HepG2 (cell line): ENCODE results near the gene PTPRH. TPM values are rescaled to one million over a fixed set of nuclear protein-coding genes. Genes with fewer than 3 reads are reported as not detected.
A peak's percentile ranks its signal among the peaks of the same experiment; 100 is the strongest.

Source experiments
- AHR ChIP-seq: IDR thresholded peaks from 2 replicates; pipeline ENCODE4 v1.6.1; 2018; ENCODE audit warnings: missing genetic modification reagents, missing compliant biosample characterization
- EEA1 ChIP-seq: sonication (generic); formaldehyde crosslinking; IDR thresholded peaks from 2 replicates; pipeline ENCODE4 v1.5.1; 2020; ENCODE audit warnings: mild to moderate bottlenecking, missing genetic modification reagents, borderline replicate concordance
- EHMT2 ChIP-seq: fragments of 200-600 bp; sonication (generic); IDR thresholded peaks from 2 replicates; pipeline ENCODE4 v1.7.0; 2017; ENCODE audit warnings: antibody characterized with exemption, low read depth, low read length, borderline replicate concordance
- GMEB2 ChIP-seq: IDR thresholded peaks from 2 replicates; pipeline ENCODE4 v1.6.1; 2016; ENCODE audit warnings: missing biosample characterization, missing genetic modification reagents, low read depth
- KLF12 ChIP-seq: sonication (generic); formaldehyde crosslinking; IDR thresholded peaks from 2 replicates; pipeline ENCODE4 v1.4.0; 2020; ENCODE audit warnings: missing genetic modification reagents, borderline replicate concordance
- LCORL ChIP-seq, 2 experiments: fragments of 450-650 bp in 1 of 2; sonication (generic) in 1 of 2; formaldehyde crosslinking in 1 of 2; IDR thresholded peaks; 2 replicates each; pipeline versions ENCODE4 v1.5.0 to v1.6.1; 2017 to 2020; ENCODE audit warnings: antibody characterized with exemption in 1 of 2, missing genetic modification reagents in 1 of 2
- MATR3 ChIP-seq: sonication (generic); formaldehyde crosslinking; IDR thresholded peaks from 2 replicates; pipeline ENCODE4 v1.4.0; 2020; ENCODE audit warnings: missing genetic modification reagents
- NR3C1 ChIP-seq: sonication (generic); formaldehyde crosslinking; IDR thresholded peaks from 2 replicates; pipeline ENCODE4 v1.4.0; 2020; ENCODE audit warnings: missing genetic modification reagents
- RCOR2 ChIP-seq: IDR thresholded peaks from 2 replicates; pipeline ENCODE4 v1.6.1; 2016; ENCODE audit warnings: missing biosample characterization, missing genetic modification reagents
- RFX5 ChIP-seq: IDR thresholded peaks from 2 replicates; pipeline ENCODE4 v1.6.1; 2011; ENCODE audit warnings: low read depth, low read length, improper control_type of control experiment
- SIN3B ChIP-seq: fragments of 150-350 bp; IDR thresholded peaks from 2 replicates; pipeline ENCODE4 v1.6.1; 2014; ENCODE audit warnings: low read length
- SRY ChIP-seq: sonication (generic); formaldehyde crosslinking; IDR thresholded peaks from 2 replicates; pipeline ENCODE4 v1.8.0; 2022; ENCODE audit warnings: mild to moderate bottlenecking, missing genetic modification reagents
- ZBTB26 ChIP-seq: IDR thresholded peaks from 2 replicates; pipeline ENCODE4 v1.6.1; 2016; ENCODE audit warnings: missing compliant biosample characterization, missing genetic modification reagents, borderline replicate concordance
- ZBTB38 ChIP-seq: sonication (generic); formaldehyde crosslinking; IDR thresholded peaks from 2 replicates; pipeline ENCODE4 v1.5.1; 2020; ENCODE audit warnings: mild to moderate bottlenecking, missing genetic modification reagents
- ZFP90 ChIP-seq: sonication (generic); formaldehyde crosslinking; IDR thresholded peaks from 2 replicates; pipeline ENCODE4 v1.8.0; 2022; ENCODE audit warnings: missing genetic modification reagents, mild to moderate bottlenecking, inconsistent platforms, borderline replicate concordance
- ZIK1 ChIP-seq: sonication (generic); formaldehyde crosslinking; IDR thresholded peaks from 2 replicates; pipeline ENCODE4 v1.5.0; 2020; ENCODE audit warnings: mild to moderate bottlenecking, low read depth, missing genetic modification reagents, borderline replicate concordance
- ZNF296 ChIP-seq: sonication (generic); formaldehyde crosslinking; conservative IDR thresholded peaks from 2 replicates; pipeline ENCODE4 v1.5.0; 2020; ENCODE audit warnings: mild to moderate bottlenecking, missing genetic modification reagents
- ZNF451 ChIP-seq: sonication (generic); formaldehyde crosslinking; IDR thresholded peaks from 2 replicates; pipeline ENCODE4 v1.5.0; 2020; ENCODE audit warnings: mild to moderate bottlenecking, missing genetic modification reagents
- ZNF614 ChIP-seq: IDR thresholded peaks from 2 replicates; pipeline ENCODE4 v1.6.1; 2018; ENCODE audit warnings: missing biosample characterization, missing genetic modification reagents, inconsistent platforms, borderline replicate concordance
- ZNF709 ChIP-seq: sonication (generic); formaldehyde crosslinking; IDR thresholded peaks from 2 replicates; pipeline ENCODE4 v1.5.0; 2020; ENCODE audit warnings: mild to moderate bottlenecking, missing genetic modification reagents
- ZNF770 ChIP-seq: sonication (generic); formaldehyde crosslinking; IDR thresholded peaks from 2 replicates; pipeline ENCODE4 v1.5.0; 2020; ENCODE audit warnings: mild to moderate bottlenecking, missing genetic modification reagents
- polyA plus RNA-seq, 8 experiments: library from polyadenylated mRNA; depleted of rRNA in 3 of 8; stranded (reverse) in 7 of 8; unstranded in 1 of 8; fragments of >200 nt; fragmentation: Illumina TruSeq in 4 of 8; extraction: Trizol in 4 of 8; gene quantifications; 2 replicates each; pipeline versions ENCODE4 v1.2.1 to v1.2.3, GENCODE V29; 2011 to 2016; ENCODE audit warnings: low read depth in 4 of 8, missing spikeins in 1 of 8, mixed read lengths in 1 of 8; ENCODE audit not compliant: insufficient read depth in 1 of 8
- total RNA-seq, 5 experiments: library from RNA; depleted of rRNA; stranded (reverse); fragments of >200 nt; fragmentation: Illumina TruSeq; extraction: Trizol; gene quantifications; 2 replicates each; pipeline ENCODE4 v1.2.3, GENCODE V29; 2016; ENCODE audit warnings: low read depth in 1 of 5

PTPRH gene
- total and polyA plus RNA-seq, 2 of the 13 experiments (the other 11 are each of a cell fraction or from before 2014, with no cell fraction given), result 14.7 to 125 TPM

- no peak for TF ChIP-seq ZNF770
- TF ChIP-seq RFX5, result no peak
- TF ChIP-seq ZIK1 (CRISPR knock-in tag), result no peak
- TF ChIP-seq KLF12, result no peak
- TF ChIP-seq SIN3B, result no peak
- TF ChIP-seq SRY (CRISPR knock-in tag), result 0 out of 2 replicates have a peak, but pooled peaks have one; percentile 47
- no peak for TF ChIP-seq ZNF296 (CRISPR knock-in tag)
- TF ChIP-seq ZNF614 (CRISPR knock-in tag), result no peak
- no peak for TF ChIP-seq NR3C1 (CRISPR knock-in tag)
- TF ChIP-seq MATR3, result no peak
- TF ChIP-seq AHR (CRISPR knock-in tag), result no peak
- TF ChIP-seq EEA1 (CRISPR knock-in tag), result no peak
- TF ChIP-seq ZNF709 (CRISPR knock-in tag), result no peak
- TF ChIP-seq ZNF451, result no peak
- no peak for TF ChIP-seq GMEB2 (CRISPR knock-in tag)
- TF ChIP-seq LCORL (IDR thresholded peaks at IDR 0.05), result no peak
- TF ChIP-seq LCORL (CRISPR knock-in tag; IDR thresholded peaks at IDR 0.05), result no peak
- no peak for TF ChIP-seq RCOR2
- no peak for TF ChIP-seq ZFP90
- TF ChIP-seq ZBTB26 (CRISPR knock-in tag), result no peak
- TF ChIP-seq ZBTB38, result no peak; the same call in 1 of the 2 replicates
- TF ChIP-seq EHMT2, result no peak
Observed at GRCh38 chr19:55178781-55179599, 30.3 kb downstream of the PTPRH start (continued).
